Peyer's patch (tissue), 4 donors: ENCODE results near the gene NSL1. TPM values are rescaled to one million over a fixed set of nuclear protein-coding genes. Genes with fewer than 3 reads are reported as not detected.
A peak's percentile ranks its signal among the peaks of the same experiment; 100 is the strongest.

ENCODE experiments used
- DNase-seq, 3 donors: peaks; one replicate each; pipeline ENCODE4 v3.0.0-alpha.2; 2017 to 2019
- H3K27ac ChIP-seq, 4 donors: fragments of 200-600 bp; sonication (generic); one replicate each; pipeline ENCODE4 v1.5.1; 2016 to 2019
- H3K27me3 ChIP-seq, 2 donors: fragments of 200-600 bp; sonication (generic); one replicate each; pipeline ENCODE4 v1.5.1; 2019
- H3K36me3 ChIP-seq, 3 donors: fragments of 200-600 bp; sonication (generic); one replicate each; pipeline ENCODE4 v1.5.1; 2016 to 2019
- H3K4me1 ChIP-seq, 4 donors: fragments of 200-600 bp; sonication (generic); one replicate each; pipeline ENCODE4 v1.5.1; 2016 to 2019
- H3K4me3 ChIP-seq, 4 donors: fragments of 200-600 bp; sonication (generic); 1 replicate in 3 of 4; 2 replicates in 1 of 4; pipeline ENCODE4 v1.5.1; 2016 to 2019; ENCODE audit warnings: mild to moderate bottlenecking in 1 of 4
- H3K9me3 ChIP-seq, 4 donors: fragments of 200-600 bp; sonication (generic); one replicate each; pipeline ENCODE4 v1.5.1; 2016 to 2019; ENCODE audit warnings: mild to moderate bottlenecking in 1 of 4
- CTCF ChIP-seq, 6 experiments: fragments of 450-650 bp in 4 of 6; fragments of 200-600 bp in 2 of 6; sonication (generic) in 1 of 6; IDR thresholded peaks; one replicate each; pipeline ENCODE4 v1.5.1; 2017 to 2019; ENCODE audit warnings: antibody characterized with exemption in 6 of 6, mild to moderate bottlenecking in 3 of 6, moderate library complexity in 1 of 6
- POLR2A ChIP-seq, 2 donors: fragments of 450-650 bp; IDR thresholded peaks; one replicate each; pipeline ENCODE4 v1.5.1; 2017; ENCODE audit warnings: antibody characterized with exemption in 2 of 2, mild to moderate bottlenecking in 2 of 2, moderate library complexity in 2 of 2
- total RNA-seq, 4 donors: library from RNA; depleted of rRNA; stranded (reverse); fragments of >200 nt; gene quantifications; one replicate each; pipeline ENCODE4 v1.1.0, GENCODE V29; 2016

Gene NSL1
- total RNA-seq, 4 donors from 2014 or later: 29.2 to 61.9 (median 39.0) TPM

GRCh38 chr1:212762234-212762633, 29.3 kb downstream of the NSL1 start:
- Histone ChIP-seq H3K4me1 (no peaks in the 10 kb centered on the region), H3K36me3 (peaks cover 0 to 4% (median 0%) of the 10 kb centered on the region in 3 donors), H3K27me3 (no peaks in the 10 kb centered on the region), H3K27ac (no peak overlapping the region), H3K9me3 (no peaks in the 10 kb centered on the region), H3K4me3 (no peak overlapping the region)
- DNase-seq: no peak
- TF ChIP-seq CTCF (IDR thresholded peaks at IDR 0.05): no peak
- TF ChIP-seq POLR2A (IDR thresholded peaks at IDR 0.05): no peak

GRCh38 chr1:212760126-212760823, 31.3 kb downstream of the NSL1 start:
- H3K9me3 ChIP-seq: no peaks in the 10 kb centered on the region
- H3K27ac ChIP-seq: no peak overlapping the region
- H3K4me1 ChIP-seq: no peaks in the 10 kb centered on the region
- H3K4me3 ChIP-seq: no peak overlapping the region
- TF ChIP-seq POLR2A (IDR thresholded peaks at IDR 0.05): no peak
- peak in 4 of 6 experiments; percentile 9 to 23 (median 16) for TF ChIP-seq CTCF (IDR thresholded peaks at IDR 0.05)
- no peaks in the 10 kb centered on the region for H3K27me3 ChIP-seq
- H3K36me3 ChIP-seq: peaks cover 0 to 5% (median 0%) of the 10 kb centered on the region in 3 donors
- peak in 1 of 3 donors; percentile 58 for DNase-seq

GRCh38 chr1:212759683-212760082, 31.9 kb downstream of the NSL1 start:
- no peak for TF ChIP-seq CTCF (IDR thresholded peaks at IDR 0.05)
- no peak for TF ChIP-seq POLR2A (IDR thresholded peaks at IDR 0.05)
- H3K27ac ChIP-seq: no peak overlapping the region
- DNase-seq: no peak

GRCh38 chr1:212754680-212755079, 36.9 kb downstream of the NSL1 start:
- DNase-seq: no peak
- H3K4me1 ChIP-seq: peaks cover 0 to 15% (median 0%) of the 10 kb centered on the region in 4 donors
- H3K4me3 ChIP-seq: no peak overlapping the region
- H3K36me3 ChIP-seq: peaks cover 0 to 5% (median 0%) of the 10 kb centered on the region in 3 donors
- no peaks in the 10 kb centered on the region for H3K27me3 ChIP-seq
- TF ChIP-seq CTCF (IDR thresholded peaks at IDR 0.05) (no peak), POLR2A (IDR thresholded peaks at IDR 0.05) (no peak)
- H3K27ac ChIP-seq: no peak overlapping the region
- H3K9me3 ChIP-seq: no peaks in the 10 kb centered on the region

More at GRCh38 chr1:212759683-212760082, 31.9 kb downstream of the NSL1 start:
- H3K36me3 ChIP-seq: peaks cover 0 to 5% (median 0%) of the 10 kb centered on the region in 3 donors
- no peaks in the 10 kb centered on the region for H3K27me3 ChIP-seq
- H3K4me1 ChIP-seq: no peaks in the 10 kb centered on the region
- H3K4me3 ChIP-seq: no peak overlapping the region
- no peaks in the 10 kb centered on the region for H3K9me3 ChIP-seq

- Histone ChIP-seq H3K27ac (no peak overlapping the region), H3K4me3 (no peak overlapping the region), H3K27me3 (no peaks in the 10 kb centered on the region), H3K36me3 (peaks cover 0 to 5% (median 0%) of the 10 kb centered on the region in 3 donors), H3K4me1 (peaks cover 0 to 16% (median 0%) of the 10 kb centered on the region in 4 donors), H3K9me3 (no peaks in the 10 kb centered on the region)
- no peak for TF ChIP-seq CTCF (IDR thresholded peaks at IDR 0.05)
- TF ChIP-seq POLR2A (IDR thresholded peaks at IDR 0.05): no peak
- no peak for DNase-seq
Measured at GRCh38 chr1:212754193-212754592, 37.4 kb downstream of the NSL1 start.
